Stimulated activated CD4-positive, alpha-beta T cell treated with anti-CD3 and anti-CD28 coated beads, Interleukin-12 subunit alpha, Interleukin-12 subunit beta, amount 100 ng/mL, for 4 hours (primary cell): ENCODE measurements around the gene PTPRD.

Experiments
- DNase-seq: peaks from one replicate; pipeline ENCODE4 v3.0.0-alpha.2; 2020

The PTPRD gene

GRCh38 chr9:8651070-8651845 is 1961.5 kb downstream of the PTPRD start:
- DNase-seq, result no peak

GRCh38 chr9:8649807-8650206 is 1963.0 kb downstream of the PTPRD start:
- DNase-seq, result no peak

- no peak for DNase-seq
Measured at GRCh38 chr9:8649160-8649559, 1963.6 kb downstream of the PTPRD start.

GRCh38 chr9:8648271-8648845 is 1964.4 kb downstream of the PTPRD start:
- no peak for DNase-seq

- no peak for DNase-seq
Measured at GRCh38 chr9:8647824-8648223, 1965.0 kb downstream of the PTPRD start.

- DNase-seq, result no peak
Measured at GRCh38 chr9:8644571-8644970, 1968.2 kb downstream of the PTPRD start.

- DNase-seq, result no peak
Measured at GRCh38 chr9:8643896-8644295, 1968.9 kb downstream of the PTPRD start.

GRCh38 chr9:8643464-8643863 is 1969.3 kb downstream of the PTPRD start:
- no peak for DNase-seq

GRCh38 chr9:8640761-8641160 is 1972.0 kb downstream of the PTPRD start:
- no peak for DNase-seq

GRCh38 chr9:8637626-8638025 is 1975.2 kb downstream of the PTPRD start:
- no peak for DNase-seq

GRCh38 chr9:8633784-8634183 is 1979.0 kb downstream of the PTPRD start:
- DNase-seq, result no peak

- no peak for DNase-seq
Measured at GRCh38 chr9:8632493-8632892, 1980.3 kb downstream of the PTPRD start.

- no peak for DNase-seq
Measured at GRCh38 chr9:8628791-8629190, 1984.0 kb downstream of the PTPRD start.

- DNase-seq, result no peak
Measured at GRCh38 chr9:8627976-8628679, 1984.7 kb downstream of the PTPRD start.

- DNase-seq, result no peak
Measured at GRCh38 chr9:8622871-8623270, 1989.9 kb downstream of the PTPRD start.

- DNase-seq, result no peak
Measured at GRCh38 chr9:8622222-8622802, 1990.5 kb downstream of the PTPRD start.

GRCh38 chr9:8621416-8621815 is 1991.4 kb downstream of the PTPRD start:
- DNase-seq, result no peak

- no peak for DNase-seq
Measured at GRCh38 chr9:8616414-8616813, 1996.4 kb downstream of the PTPRD start.

- DNase-seq, result no peak
Measured at GRCh38 chr9:8614926-8615440, 1997.8 kb downstream of the PTPRD start.

- no peak for DNase-seq
Measured at GRCh38 chr9:8613346-8613825, 1999.4 kb downstream of the PTPRD start.

GRCh38 chr9:8611153-8611552 is 2001.6 kb downstream of the PTPRD start:
- DNase-seq, result no peak

- no peak for DNase-seq
Measured at GRCh38 chr9:8610256-8610655, 2002.5 kb downstream of the PTPRD start.

- no peak for DNase-seq
Measured at GRCh38 chr9:8605096-8605495, 2007.7 kb downstream of the PTPRD start.
